Limb (tissue), 2 donors: ENCODE results near the gene SELENBP1.
A peak's percentile ranks its signal among the peaks of the same experiment; 100 is the strongest.
"Not testable (repeated sequence)": the region's sequence is repeated elsewhere in the genome, so short reads cannot be mapped to it uniquely, and the experiment has no call there.

ENCODE experiments used
- DNase-seq, 2 donors: peaks; one replicate each; pipeline ENCODE4 v3.0.0-alpha.2; 2016; ENCODE audit errors: extremely low spot score in 2 of 2

The SELENBP1 gene

GRCh38 chr1:151377150-151377884, 4.8 kb upstream of the SELENBP1 start:
- no peak for DNase-seq

DNA sequence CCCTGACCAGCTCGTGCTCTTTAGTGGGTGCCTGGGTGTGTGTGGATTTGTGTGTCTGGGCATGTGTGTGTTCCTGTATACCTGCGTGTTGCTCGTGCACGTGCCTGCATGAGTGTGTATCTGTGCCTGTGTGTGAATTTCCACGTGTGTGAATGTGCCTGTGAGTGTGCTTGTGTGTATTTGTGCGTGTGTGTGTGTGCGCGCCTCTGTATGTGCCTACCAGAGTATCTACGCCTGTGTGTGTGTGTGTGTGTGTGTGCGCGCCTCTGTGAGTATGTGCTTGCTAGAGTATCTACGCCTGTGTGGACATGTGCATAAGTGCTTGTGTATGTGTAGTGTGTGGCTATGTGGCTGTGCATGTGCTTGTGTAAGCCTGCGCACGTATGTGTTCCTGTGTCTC, 691 bp upstream of the SELENBP1 start:
- no peak for DNase-seq

GRCh38 chr1:151371370-151372057, 991 bp downstream of the SELENBP1 start:
- peak; percentile 73 to 79 for DNase-seq

GRCh38 chr1:151370211-151370911, 2.1 kb downstream of the SELENBP1 start:
- no peak for DNase-seq

- DNase-seq, result no peak
Observed at GRCh38 chr1:151369621-151370048, 2.9 kb downstream of the SELENBP1 start.

- no peak for DNase-seq
Observed at GRCh38 chr1:151369302-151369610, 3.2 kb downstream of the SELENBP1 start.

DNA sequence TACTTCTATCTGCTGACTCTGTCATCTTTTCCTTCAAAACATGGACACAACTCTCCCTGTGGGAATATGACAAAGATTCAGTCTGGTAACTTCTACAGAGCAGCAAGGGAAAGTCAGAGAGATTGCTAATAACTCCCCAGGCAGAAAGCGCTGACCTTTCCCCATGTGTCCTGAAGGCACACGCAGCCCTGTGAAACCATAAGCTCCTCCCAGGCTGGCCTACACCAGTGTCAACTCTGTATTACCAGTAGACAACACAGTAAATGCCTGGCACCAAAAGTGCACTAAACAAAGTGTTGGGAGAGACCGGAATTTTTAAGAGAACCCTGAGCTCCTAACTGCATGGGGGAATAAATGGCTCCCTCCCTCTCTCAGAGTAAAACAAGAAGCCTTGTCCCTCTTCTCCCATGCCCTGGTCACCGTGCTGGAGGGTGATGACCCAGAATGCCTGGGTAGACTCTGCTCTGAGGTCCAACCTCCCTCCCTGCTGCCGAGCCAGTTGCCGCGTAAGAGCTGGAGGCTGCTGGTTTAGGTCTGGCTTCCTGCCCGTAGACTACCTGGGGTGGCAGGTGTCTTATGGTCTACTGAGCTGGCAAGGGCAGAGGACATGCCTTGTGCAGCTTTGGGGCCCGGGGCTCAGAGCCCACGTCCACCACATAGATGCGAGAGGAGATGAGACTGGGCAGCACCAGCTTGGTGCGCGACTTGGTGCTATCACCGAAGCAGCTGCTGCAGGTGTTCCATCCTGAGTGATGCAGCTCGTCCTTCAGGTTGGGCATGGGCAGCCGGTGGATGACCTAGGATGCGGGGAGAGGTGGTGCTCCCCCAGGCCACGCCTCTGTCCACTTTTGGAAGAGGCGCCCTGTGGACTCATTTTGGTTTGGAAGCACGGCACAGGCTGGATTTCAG, 3.9 kb downstream of the SELENBP1 start:
- DNase-seq, result no peak

DNA sequence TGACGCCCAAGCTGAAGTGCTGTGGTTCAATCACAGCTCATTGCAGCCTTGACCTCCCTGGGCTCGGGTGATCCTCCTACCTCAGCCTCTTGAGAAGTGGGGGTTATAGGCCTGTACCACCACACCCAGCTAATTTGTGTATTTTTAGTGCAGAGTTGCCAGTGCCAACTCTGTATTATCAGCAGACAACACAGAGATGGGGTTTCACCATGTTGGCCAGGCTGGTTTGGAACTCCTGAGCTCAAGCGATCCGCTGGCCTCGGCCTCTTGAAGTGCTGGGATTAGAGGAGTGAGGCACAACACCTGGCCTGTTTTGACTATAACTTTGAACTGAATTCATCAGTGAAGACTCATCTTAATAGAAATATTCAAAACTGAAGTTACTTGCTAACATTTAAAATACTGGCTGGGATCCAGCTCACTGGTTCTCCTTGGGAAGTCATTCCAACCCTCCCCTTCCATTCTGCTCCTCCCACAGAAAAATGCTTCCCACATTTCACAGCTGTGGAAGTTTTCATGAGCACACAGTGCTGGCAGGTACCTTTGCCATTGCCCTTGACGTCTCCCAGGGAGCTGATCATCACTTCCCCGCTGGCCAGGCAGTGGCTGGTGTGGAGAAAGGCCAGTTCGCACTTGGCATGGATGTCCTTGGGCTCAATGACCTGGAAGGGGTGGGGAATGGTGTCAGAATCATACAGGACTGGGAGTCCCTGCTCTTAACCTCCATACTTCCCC, 4.7 kb downstream of the SELENBP1 start:
- DNase-seq, result no peak

DNA sequence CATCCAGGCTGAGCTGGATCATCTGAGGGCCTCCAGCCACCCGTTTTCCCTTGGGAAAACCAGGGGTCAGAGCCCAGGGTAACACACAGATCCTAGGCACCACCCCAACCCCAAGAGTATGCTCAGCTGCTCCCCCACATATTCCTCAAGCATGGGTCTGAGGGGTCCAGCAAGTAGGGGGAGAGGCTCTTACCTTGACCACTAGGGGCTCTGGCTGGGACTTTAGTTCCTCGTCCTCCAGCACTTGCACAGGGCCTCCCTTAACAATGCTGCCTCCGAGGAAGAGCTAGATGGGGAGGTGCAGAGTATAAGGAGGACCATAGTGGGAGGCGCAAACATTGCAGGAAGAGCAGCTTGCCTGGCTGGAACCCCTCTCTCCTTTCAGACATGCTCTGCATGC, 7.5 kb downstream of the SELENBP1 start:
- DNase-seq, result no peak

DNA sequence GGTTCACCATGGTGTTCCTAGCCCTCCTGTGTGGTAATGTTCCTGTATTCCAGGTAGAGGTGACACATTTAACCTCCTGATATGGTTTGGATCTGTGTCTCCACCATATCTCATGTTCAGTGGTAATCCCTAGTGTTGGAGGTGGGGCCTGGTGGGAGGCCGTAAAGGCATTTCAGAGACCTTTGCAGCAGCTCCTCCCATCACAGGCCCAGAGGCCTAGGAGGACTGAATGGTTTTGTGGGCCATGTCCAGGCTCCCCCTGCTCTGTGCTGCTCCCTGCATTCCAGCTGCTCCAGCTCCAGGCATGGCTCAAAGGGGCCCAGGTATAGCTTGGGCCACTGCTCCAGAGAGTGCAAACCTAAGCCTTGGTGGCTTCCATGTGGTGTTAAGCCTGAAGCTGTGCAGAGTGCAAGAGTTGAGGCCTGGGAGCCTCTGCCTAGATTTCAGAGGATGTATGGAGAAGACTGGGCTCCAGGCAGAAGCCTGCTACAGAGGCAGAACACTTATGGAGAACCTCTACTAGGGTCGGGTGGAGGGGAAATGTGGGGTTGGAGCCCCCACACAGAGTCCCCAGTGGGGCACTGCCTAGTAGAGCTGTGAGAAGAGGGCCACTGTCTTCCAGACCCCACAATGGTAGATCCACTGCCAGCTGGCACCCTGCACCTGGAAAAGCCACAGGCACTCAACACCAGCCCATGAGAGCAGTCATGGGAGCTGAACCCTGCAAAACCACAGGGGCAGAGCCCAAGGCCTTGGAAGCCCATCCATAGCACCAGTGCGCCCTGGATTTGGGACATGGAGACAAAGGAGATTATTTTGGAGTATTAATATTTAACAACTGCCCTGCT, 10.0 kb downstream of the SELENBP1 start:
- no peak for DNase-seq

DNA sequence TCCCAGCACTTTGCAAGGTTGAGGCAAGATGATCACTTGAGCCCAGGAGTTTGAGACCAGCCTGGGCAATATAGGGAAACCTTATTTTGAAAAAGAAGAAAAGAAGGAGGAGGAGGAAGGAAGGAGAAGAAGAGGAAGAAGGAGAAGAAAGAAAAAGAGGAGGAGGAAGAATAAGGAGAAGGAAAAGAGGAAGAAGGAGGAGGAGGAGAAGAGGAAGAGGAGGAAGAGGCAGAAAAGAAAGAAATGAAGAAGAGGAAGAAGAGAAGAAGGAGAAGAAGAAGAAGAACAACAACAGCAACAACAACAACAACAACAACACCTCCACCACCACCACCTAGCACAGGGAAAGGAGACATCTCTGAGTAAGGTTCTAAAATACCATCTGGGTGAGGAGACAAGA, 10.6 kb downstream of the SELENBP1 start:
- no peak for DNase-seq

- DNase-seq, result no peak
Observed at GRCh38 chr1:151356696-151357095, 15.8 kb downstream of the SELENBP1 start.

GRCh38 chr1:151352021-151352718, 20.3 kb downstream of the SELENBP1 start:
- no peak for DNase-seq

DNA sequence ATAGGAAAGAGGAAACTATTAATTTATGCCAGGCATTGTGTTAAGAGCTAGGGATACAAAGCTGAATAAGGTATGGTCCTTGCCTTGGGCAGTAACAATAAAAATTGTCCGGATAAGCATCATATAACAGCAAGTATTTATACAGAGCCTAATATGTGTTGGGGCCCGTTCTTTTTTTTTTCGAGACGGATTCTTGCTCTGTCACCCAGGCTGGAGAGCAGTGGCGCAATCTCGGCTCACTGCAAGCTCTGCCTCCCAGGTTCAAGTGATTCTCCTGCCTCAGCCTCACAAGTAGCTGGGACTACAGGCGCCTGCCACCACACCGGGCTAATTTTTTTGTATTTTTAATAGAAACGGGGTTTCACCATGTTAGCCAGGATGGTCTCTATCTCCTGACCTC, 22.2 kb downstream of the SELENBP1 start:
- not testable (repeated sequence) for DNase-seq

GRCh38 chr1:151347523-151348246, 24.8 kb downstream of the SELENBP1 start:
- no peak for DNase-seq

DNA sequence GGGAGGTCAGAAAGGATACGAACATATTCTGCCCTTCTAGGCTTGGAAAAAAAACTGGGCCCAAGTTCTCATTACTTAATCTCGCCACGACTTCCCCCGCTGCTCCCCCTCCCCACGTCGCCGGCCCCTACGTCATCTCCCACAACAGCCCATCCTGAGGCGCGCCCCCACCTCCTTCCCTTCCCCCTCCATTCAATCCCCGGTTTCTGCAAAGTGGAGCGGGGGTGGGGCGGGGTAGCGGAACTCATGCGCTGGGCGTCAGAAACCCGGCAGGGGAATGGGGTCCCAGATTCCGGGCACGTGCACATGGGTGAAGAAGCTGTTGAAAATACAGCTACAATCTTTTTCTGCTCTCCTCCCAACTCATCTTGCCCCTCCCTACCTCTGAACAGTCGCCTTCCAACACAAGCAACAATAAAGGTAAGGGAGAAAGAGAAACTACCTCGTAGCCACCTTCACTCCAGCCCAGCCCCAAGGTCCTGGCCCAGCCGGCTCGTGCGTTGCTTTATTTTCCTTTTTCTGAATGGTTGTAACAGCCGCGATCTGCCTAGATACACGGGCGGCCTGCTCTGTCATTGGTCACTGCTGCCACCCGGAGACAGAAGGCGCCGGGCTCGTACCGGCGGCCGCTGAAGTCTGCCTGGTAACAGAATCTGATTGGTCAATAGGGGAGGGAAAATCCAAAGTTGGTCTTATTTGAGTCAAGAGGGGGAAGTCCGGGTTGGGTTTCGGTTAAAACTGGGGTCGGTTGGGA, 25.6 kb downstream of the SELENBP1 start, which contains the start of gene RFX5:
Gene RFX5, minus strand, starts transcription at position 484 of the 754 bp plus-strand sequence. CDS start 932 bp downstream, outside the sequence.
- peak; percentile 93 to 98 for DNase-seq

DNA sequence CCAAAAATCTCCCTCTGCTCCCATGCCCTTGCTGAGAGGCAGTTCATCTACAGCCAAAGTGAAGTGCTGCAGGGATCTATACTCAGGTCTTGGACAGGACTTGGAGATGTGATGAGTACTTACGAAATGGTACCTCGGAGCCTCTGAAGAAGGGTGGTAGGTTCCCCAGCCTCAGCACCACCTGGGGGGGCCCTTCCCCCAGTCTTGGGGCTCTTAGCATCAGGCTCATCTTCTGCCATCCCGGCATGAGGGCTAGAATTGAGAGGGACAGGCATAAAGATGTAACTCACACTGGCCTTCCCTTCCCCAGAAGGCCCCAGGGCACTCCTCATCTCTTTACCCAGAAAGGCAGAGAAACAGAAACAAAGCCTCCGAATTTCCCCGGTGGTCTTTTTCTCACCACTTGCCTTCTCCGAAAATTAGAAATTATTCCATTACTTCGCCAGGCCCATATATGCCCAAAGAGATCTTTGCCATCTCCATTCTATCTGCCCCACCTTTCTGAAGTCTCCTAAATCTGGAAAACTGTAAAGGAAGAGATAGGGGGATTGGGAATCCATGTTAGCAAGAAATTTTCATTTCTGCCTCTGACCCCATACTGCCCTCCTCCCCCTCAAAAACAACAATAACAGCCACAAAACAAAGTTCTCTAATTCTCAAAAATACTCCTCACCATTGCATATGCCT, 26.3 kb downstream of the SELENBP1 start:
- peak in 1 of 2 donors; percentile 46 for DNase-seq
